ENCODE data around the gene CRIP3. TPM values are rescaled to one million over a fixed set of nuclear protein-coding genes. Genes with fewer than 3 reads are reported as not detected.

The CRIP3 gene
- total and polyA plus RNA-seq, 2 of the 4 experiments (the other 2 are of a cell fraction) = not detected

DNA sequence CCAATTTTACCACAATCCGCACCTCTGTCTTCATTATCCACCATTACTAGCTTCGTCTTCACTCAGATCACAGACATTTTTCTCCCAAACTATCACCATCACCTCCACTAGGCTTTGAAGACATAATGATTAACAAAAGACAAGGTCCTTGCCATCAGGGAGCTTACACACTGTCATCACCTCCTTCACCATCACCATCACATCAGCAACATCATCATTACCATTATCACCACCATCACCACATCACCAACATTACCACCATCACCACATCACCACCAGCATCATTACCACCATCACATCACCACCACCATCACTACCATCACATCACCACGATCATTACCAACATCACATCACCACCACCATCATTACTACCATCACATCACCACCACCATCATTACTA, 14.9 kb downstream of the CRIP3 start:
- in situ Hi-C loops (cut with MboI; ENCODE audit: low sequenced_read_pairs) = no loop called here
- no peak overlapping the region for H2BK20ac ChIP-seq (ENCODE audit: low read depth, low read length)
- DNase-seq (no peak), ATAC-seq (ENCODE audit: low read depth) (no peak)
- TF ChIP-seq CEBPB (IDR thresholded peaks at IDR 0.05; ENCODE audit: low read depth, low read length) (no peak), FOS (IDR thresholded peaks at IDR 0.05; ENCODE audit: low read depth, low read length) (no peak), BHLHE40 (IDR thresholded peaks at IDR 0.05; ENCODE audit: low read depth, low read length) (no peak), MAFK (IDR thresholded peaks at IDR 0.05; ENCODE audit: low read depth, low read length) (no peak), SMC3 (IDR thresholded peaks at IDR 0.05; ENCODE audit: low read depth, low read length) (no peak), ELK1 (IDR thresholded peaks at IDR 0.05; ENCODE audit: borderline replicate concordance, low read depth, low read length) (no peak)
- TF ChIP-seq, protein P1, sequence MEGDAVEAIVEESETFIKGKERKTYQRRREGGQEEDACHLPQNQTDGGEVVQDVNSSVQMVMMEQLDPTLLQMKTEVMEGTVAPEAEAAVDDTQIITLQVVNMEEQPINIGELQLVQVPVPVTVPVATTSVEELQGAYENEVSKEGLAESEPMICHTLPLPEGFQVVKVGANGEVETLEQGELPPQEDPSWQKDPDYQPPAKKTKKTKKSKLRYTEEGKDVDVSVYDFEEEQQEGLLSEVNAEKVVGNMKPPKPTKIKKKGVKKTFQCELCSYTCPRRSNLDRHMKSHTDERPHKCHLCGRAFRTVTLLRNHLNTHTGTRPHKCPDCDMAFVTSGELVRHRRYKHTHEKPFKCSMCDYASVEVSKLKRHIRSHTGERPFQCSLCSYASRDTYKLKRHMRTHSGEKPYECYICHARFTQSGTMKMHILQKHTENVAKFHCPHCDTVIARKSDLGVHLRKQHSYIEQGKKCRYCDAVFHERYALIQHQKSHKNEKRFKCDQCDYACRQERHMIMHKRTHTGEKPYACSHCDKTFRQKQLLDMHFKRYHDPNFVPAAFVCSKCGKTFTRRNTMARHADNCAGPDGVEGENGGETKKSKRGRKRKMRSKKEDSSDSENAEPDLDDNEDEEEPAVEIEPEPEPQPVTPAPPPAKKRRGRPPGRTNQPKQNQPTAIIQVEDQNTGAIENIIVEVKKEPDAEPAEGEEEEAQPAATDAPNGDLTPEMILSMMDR (conservative IDR thresholded peaks at IDR 0.05; ENCODE audit: low read depth, low read length) = no peak
- no peak overlapping the region for H3K14ac ChIP-seq (replicated peaks; ENCODE audit: low read depth, low read length)
- H4K91ac ChIP-seq (ENCODE audit: insufficient read depth, low read depth, low read length) = no peak overlapping the region
- no peak overlapping the region for H2AK9ac ChIP-seq (replicated peaks; ENCODE audit: low read depth, low read length, poor library complexity)
- H4K20me1 ChIP-seq (ENCODE audit: insufficient read depth, low read length) = no peaks in the 10 kb centered on the region
- no peak overlapping the region for H2BK120ac ChIP-seq (ENCODE audit: low read depth, low read length)
- no peak overlapping the region for H3K18ac ChIP-seq (ENCODE audit: low read depth, low read length)
- ChIA-PET CTCF (no interaction called here), POLR2A (ENCODE audit: unreplicated experiment) (no interaction called here)
- H2AK5ac ChIP-seq (ENCODE audit: low read depth, low read length) = no peak overlapping the region
- no peaks in the 10 kb centered on the region for H3K36me3 ChIP-seq (ENCODE audit: control insufficient read depth, insufficient read depth, low read length)
- dilution Hi-C loops (cut with HindIII; ENCODE audit: low sequenced_read_pairs, unreplicated experiment) = no loop called here
- intact Hi-C loops (cut with micrococcal nuclease) = no loop called here
- no peaks in the 10 kb centered on the region for H3K79me1 ChIP-seq (ENCODE audit: low read depth in 1 of 2, low read length in 2 of 2)
- H3K27me3 ChIP-seq (ENCODE audit: control insufficient read depth, insufficient read depth, low read length) = peaks cover 41% of the 10 kb centered on the region
- H4K5ac ChIP-seq (ENCODE audit: low read depth, low read length) = no peak overlapping the region
- H3K4me1 ChIP-seq (ENCODE audit: control insufficient read depth, insufficient read depth, low read length) = no peaks in the 10 kb centered on the region
- no peak overlapping the region for H2AFZ ChIP-seq (replicated peaks; ENCODE audit: low read length, poor library complexity)
- no peak overlapping the region for H3K4ac ChIP-seq (ENCODE audit: low read depth, low read length)
- H3K23ac ChIP-seq (ENCODE audit: low read depth, low read length) = no peak overlapping the region
- no TSS peak for BruUV-seq (replicated peaks)
- no peak overlapping the region for H3K56ac ChIP-seq (ENCODE audit: extremely low read depth, insufficient read depth, low read length)
- no peak overlapping the region for H3K9ac ChIP-seq (ENCODE audit: low read depth, low read length)
- no peaks in the 10 kb centered on the region for H3K9me1 ChIP-seq (ENCODE audit: insufficient read depth, low read length)
- 73% methylated on average over 2 of the region's 3 CpGs; no CpG with 5 or more reads in 1 of the 2 experiments for whole genome bisulfite sequencing, 2 experiments (ENCODE audit: extremely low coverage in 2 of 2, insufficient read length in 1 of 2)
- no peak overlapping the region for H3K4me3 ChIP-seq (ENCODE audit: insufficient read depth, low read depth, low read length)
- H3K27ac ChIP-seq (ENCODE audit: insufficient read depth, low read length) = no peak overlapping the region
- H2BK15ac ChIP-seq (ENCODE audit: low read depth, low read length) = no peak overlapping the region
- H3K4me2 ChIP-seq (ENCODE audit: low read depth, low read length) = no peak overlapping the region
- no peak overlapping the region for H4K8ac ChIP-seq (ENCODE audit: low read depth in 2 of 2, low read length in 2 of 2)
- peak overlapping the region; percentile 62 for H2BK5ac ChIP-seq (ENCODE audit: low read depth, low read length, poor library complexity, severe bottlenecking)
- no peaks in the 10 kb centered on the region for H3K9me3 ChIP-seq (ENCODE audit: control insufficient read depth, insufficient read depth, low read length)

Measured in IMR-90 (cell line).